Measurements from ENCODE around the gene MLST8. TPM values are rescaled to one million over a fixed set of nuclear protein-coding genes. Genes with fewer than 3 reads are reported as not detected.

Gene MLST8
- total and polyA plus RNA-seq, 2 of the 8 experiments (the other 6 are each of a cell fraction or from before 2014, with no cell fraction given): 67.6 to 321 TPM

DNA sequence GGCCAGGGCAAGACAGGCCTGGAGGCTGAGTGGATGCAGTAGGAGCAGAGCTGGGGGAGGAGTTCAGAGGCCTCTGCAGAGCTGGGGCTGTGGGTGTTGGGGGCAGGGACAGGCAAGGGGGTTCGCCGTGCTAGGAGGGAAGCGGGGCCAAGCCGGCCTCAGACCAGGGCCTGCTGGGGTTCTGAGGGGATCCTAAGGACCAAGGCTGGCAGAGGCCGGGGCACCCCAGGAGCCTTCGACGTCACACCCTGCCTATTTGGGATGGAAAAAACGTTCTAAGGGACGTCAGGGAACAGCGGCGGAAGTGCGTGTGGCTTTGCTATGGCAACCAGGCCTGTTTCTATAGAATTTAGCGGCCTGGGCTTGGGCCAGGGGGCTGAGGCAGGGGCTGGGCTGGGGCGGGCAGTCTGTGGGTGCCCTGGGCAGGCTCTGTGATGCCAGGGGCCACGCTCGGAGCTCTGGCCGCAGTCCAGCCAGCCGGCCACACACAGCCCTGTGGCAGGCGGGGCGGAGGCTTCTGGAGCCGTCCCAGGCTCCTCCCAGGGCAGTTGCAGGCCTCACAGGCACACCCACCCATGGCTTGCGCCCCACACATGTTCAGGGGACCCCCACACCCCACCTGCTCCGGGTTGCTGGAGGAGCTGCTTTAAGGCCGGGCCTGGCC is 45.9 kb upstream of the MLST8 start (continued):
- no peak for TF ChIP-seq ATF2 (IDR thresholded peaks at IDR 0.05; ENCODE audit: low read length)

All from H1 (cell line).